ENCODE data around the gene TNS3. TPM values are rescaled to one million over a fixed set of nuclear protein-coding genes. Genes with fewer than 3 reads are reported as not detected.

Gene TNS3
- total and polyA plus RNA-seq, 9 of the 15 experiments (the other 6 are each of a cell fraction or from before 2014, with no cell fraction given) = 0.20 TPM; not detected in 8

- H2AFZ ChIP-seq (ENCODE audit: low read depth, low read length) = no peak overlapping the region
- no peak for TF ChIP-seq ZHX1 (conservative IDR thresholded peaks at IDR 0.05; ENCODE audit: low read length)
- TF ChIP-seq, protein P1, sequence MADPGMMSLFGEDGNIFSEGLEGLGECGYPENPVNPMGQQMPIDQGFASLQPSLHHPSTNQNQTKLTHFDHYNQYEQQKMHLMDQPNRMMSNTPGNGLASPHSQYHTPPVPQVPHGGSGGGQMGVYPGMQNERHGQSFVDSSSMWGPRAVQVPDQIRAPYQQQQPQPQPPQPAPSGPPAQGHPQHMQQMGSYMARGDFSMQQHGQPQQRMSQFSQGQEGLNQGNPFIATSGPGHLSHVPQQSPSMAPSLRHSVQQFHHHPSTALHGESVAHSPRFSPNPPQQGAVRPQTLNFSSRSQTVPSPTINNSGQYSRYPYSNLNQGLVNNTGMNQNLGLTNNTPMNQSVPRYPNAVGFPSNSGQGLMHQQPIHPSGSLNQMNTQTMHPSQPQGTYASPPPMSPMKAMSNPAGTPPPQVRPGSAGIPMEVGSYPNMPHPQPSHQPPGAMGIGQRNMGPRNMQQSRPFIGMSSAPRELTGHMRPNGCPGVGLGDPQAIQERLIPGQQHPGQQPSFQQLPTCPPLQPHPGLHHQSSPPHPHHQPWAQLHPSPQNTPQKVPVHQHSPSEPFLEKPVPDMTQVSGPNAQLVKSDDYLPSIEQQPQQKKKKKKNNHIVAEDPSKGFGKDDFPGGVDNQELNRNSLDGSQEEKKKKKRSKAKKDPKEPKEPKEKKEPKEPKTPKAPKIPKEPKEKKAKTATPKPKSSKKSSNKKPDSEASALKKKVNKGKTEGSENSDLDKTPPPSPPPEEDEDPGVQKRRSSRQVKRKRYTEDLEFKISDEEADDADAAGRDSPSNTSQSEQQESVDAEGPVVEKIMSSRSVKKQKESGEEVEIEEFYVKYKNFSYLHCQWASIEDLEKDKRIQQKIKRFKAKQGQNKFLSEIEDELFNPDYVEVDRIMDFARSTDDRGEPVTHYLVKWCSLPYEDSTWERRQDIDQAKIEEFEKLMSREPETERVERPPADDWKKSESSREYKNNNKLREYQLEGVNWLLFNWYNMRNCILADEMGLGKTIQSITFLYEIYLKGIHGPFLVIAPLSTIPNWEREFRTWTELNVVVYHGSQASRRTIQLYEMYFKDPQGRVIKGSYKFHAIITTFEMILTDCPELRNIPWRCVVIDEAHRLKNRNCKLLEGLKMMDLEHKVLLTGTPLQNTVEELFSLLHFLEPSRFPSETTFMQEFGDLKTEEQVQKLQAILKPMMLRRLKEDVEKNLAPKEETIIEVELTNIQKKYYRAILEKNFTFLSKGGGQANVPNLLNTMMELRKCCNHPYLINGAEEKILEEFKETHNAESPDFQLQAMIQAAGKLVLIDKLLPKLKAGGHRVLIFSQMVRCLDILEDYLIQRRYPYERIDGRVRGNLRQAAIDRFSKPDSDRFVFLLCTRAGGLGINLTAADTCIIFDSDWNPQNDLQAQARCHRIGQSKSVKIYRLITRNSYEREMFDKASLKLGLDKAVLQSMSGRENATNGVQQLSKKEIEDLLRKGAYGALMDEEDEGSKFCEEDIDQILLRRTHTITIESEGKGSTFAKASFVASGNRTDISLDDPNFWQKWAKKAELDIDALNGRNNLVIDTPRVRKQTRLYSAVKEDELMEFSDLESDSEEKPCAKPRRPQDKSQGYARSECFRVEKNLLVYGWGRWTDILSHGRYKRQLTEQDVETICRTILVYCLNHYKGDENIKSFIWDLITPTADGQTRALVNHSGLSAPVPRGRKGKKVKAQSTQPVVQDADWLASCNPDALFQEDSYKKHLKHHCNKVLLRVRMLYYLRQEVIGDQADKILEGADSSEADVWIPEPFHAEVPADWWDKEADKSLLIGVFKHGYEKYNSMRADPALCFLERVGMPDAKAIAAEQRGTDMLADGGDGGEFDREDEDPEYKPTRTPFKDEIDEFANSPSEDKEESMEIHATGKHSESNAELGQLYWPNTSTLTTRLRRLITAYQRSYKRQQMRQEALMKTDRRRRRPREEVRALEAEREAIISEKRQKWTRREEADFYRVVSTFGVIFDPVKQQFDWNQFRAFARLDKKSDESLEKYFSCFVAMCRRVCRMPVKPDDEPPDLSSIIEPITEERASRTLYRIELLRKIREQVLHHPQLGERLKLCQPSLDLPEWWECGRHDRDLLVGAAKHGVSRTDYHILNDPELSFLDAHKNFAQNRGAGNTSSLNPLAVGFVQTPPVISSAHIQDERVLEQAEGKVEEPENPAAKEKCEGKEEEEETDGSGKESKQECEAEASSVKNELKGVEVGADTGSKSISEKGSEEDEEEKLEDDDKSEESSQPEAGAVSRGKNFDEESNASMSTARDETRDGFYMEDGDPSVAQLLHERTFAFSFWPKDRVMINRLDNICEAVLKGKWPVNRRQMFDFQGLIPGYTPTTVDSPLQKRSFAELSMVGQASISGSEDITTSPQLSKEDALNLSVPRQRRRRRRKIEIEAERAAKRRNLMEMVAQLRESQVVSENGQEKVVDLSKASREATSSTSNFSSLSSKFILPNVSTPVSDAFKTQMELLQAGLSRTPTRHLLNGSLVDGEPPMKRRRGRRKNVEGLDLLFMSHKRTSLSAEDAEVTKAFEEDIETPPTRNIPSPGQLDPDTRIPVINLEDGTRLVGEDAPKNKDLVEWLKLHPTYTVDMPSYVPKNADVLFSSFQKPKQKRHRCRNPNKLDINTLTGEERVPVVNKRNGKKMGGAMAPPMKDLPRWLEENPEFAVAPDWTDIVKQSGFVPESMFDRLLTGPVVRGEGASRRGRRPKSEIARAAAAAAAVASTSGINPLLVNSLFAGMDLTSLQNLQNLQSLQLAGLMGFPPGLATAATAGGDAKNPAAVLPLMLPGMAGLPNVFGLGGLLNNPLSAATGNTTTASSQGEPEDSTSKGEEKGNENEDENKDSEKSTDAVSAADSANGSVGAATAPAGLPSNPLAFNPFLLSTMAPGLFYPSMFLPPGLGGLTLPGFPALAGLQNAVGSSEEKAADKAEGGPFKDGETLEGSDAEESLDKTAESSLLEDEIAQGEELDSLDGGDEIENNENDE (IDR thresholded peaks at IDR 0.05; ENCODE audit: low read depth, low read length) = peak; percentile 1
- TF ChIP-seq ARNT (IDR thresholded peaks at IDR 0.05) = no peak
- CTCF ChIA-PET (ENCODE audit: low intra/inter-chr PET ratio) = no interaction called here
- no peaks in the 10 kb centered on the region for H3K36me3 ChIP-seq (ENCODE audit: control insufficient read depth, insufficient read depth, low read length)
- H3K27ac ChIP-seq (ENCODE audit: extremely low read depth, low read depth, low read length) = no peak overlapping the region
- no peaks in the 10 kb centered on the region for H3K9me3 ChIP-seq (replicated peaks; ENCODE audit: control insufficient read depth, insufficient read depth, low read depth, low read length)
- H3K9ac ChIP-seq (ENCODE audit: insufficient read depth in 1 of 2, low read depth in 2 of 2, low read length in 2 of 2) = no peak overlapping the region
- H4K20me1 ChIP-seq (replicated peaks; ENCODE audit: control insufficient read depth, insufficient read depth, low read length) = no peaks in the 10 kb centered on the region
- no peak overlapping the region for H3K4me3 ChIP-seq
- peaks cover 8 to 59% of the 10 kb centered on the region in 2 experiments; a peak in 4 of 5 replicates for H3K27me3 ChIP-seq (ENCODE audit: control insufficient read depth in 2 of 2, insufficient read depth in 2 of 2, low read length in 2 of 2)
- no peak for ATAC-seq
- H3K9me1 ChIP-seq (ENCODE audit: control insufficient read depth, insufficient read depth, low read length) = no peaks in the 10 kb centered on the region
- no peaks in the 10 kb centered on the region for H3K79me2 ChIP-seq (ENCODE audit: control insufficient read depth, insufficient read depth, low read length)
- intact Hi-C loops (cut with micrococcal nuclease) (no loop called here), in situ Hi-C loops (cut with MboI) (no loop called here)
- POLR2A ChIA-PET = interaction anchor here (0.8 kb wide), 1 partner anchor 29 kb away, joined by 3 read pairs; no protein-coding TSS in a partner anchor
- H3K4me2 ChIP-seq (ENCODE audit: insufficient read depth, low read length) = no peak overlapping the region
- 0% methylated on average over 5 of the region's 5 CpGs for WGBS (ENCODE audit: insufficient coverage, low coverage, missing lambda C conversion rate)
- H3K4me1 ChIP-seq (replicated peaks in 1 of 2; ENCODE audit: control insufficient read depth in 2 of 2, insufficient read depth in 2 of 2, low read length in 2 of 2) = no peaks in the 10 kb centered on the region; a peak in 1 of 5 replicates
- no peak for FAIRE-seq
- DNase-seq (ENCODE audit: extremely low read depth in 1 of 4, low spot score in 3 of 4) = no peak
- no TSS peak for BruUV-seq (replicated peaks)
These were observed 46.7 kb downstream of the TNS3 start for GRCh38 chr7:47535035-47535703.
